ENCODE results near the gene USP4.

DNA sequence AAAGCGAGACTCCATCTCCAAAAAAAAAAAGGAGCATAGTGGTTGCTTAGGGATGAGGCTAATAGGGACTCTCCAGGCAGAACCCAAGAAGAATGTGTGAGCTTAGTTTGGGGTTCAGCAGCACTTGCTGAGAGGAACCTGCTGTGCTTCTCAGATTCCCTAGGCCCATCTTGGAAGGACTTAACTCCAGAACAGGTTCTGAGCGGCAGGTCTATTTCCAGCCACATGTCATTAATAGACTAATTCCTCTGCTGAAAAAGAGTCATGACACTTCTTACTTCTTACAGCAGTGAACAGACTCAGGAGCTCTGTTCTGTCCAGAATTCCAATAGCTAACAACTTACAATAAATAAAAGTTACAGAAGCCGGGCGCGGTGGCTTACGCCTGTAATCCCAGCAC, 49.4 kb upstream of the USP4 start:
- TF ChIP-seq, protein P1, sequence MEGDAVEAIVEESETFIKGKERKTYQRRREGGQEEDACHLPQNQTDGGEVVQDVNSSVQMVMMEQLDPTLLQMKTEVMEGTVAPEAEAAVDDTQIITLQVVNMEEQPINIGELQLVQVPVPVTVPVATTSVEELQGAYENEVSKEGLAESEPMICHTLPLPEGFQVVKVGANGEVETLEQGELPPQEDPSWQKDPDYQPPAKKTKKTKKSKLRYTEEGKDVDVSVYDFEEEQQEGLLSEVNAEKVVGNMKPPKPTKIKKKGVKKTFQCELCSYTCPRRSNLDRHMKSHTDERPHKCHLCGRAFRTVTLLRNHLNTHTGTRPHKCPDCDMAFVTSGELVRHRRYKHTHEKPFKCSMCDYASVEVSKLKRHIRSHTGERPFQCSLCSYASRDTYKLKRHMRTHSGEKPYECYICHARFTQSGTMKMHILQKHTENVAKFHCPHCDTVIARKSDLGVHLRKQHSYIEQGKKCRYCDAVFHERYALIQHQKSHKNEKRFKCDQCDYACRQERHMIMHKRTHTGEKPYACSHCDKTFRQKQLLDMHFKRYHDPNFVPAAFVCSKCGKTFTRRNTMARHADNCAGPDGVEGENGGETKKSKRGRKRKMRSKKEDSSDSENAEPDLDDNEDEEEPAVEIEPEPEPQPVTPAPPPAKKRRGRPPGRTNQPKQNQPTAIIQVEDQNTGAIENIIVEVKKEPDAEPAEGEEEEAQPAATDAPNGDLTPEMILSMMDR (conservative IDR thresholded peaks at IDR 0.05; ENCODE audit: low read depth, low read length), result no peak
- no peak for TF ChIP-seq EZH2 (IDR thresholded peaks at IDR 0.05; ENCODE audit: borderline replicate concordance, low read depth, low read length, poor library complexity, severe bottlenecking)

Measured in A673 (cell line).